ENCODE measurements around the gene GOLGA6L24.
"Not testable (repeated sequence)": the region's sequence is repeated elsewhere in the genome, so short reads cannot be mapped to it uniquely, and the experiment has no call there.

The GOLGA6L24 gene, protein sequence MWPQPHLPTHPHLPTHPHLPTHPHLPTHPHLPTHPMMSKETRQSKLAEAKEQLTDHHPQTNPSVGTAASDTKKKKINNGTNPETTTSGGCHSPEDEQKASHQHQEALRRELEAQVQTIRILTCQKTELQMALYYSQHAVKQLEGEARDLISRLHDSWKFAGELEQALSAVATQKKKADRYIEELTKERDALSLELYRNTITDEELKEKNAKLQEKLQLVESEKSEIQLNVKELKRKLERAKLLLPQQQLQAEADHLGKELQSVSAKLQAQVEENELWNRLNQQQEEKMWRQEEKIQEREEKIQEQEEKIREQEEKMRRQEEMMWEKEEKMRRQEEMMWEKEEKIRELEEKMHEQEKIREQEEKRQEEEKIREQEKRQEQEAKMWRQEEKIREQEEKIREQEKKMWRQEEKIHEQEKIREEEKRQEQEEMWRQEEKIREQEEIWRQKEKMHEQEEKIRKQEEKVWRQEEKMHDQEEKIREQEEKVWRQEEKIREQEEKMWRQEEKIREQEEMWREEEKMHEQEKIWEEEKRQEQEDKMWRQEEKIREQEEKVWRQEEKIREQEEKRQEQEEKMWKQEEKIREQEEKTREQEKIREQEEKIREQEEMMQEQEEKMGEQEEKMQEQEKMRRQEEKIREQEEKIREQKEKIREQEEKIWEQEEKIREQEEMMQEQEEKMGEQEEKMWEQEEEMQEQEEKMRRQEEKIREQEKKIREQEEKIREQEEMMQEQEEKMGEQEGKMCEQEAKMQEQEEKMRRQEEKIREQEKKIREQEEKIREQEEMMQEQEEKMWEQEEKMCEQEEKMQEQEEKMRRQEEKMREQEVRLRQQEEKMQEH

DNA sequence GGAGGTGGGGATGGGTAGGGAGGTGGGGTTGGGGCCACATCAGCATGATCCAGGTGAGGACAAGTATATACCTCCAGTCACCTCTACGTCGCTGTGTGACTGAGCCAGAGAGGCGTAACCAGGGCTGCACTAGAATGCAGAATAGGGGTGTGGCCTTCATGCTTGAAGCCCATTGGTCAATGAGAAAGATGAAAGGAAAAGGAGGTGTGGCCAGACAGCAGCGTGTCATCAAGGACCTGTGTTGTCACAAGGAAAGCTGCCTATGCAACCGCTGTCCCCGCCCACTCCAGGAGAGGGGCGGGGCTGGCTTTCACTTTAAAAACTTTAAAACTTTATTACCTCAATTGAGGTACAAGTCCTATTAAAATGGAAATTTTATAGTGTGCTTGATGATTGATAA, at the start of gene GOLGA6L24:
GOLGA6L24 (minus strand) TSS at position 101 of the 400 bp plus-strand sequence; CDS start at position 40, 61 bp downstream.
- DNase-seq (ENCODE audit: low read depth in 3 of 3): not testable (repeated sequence)

DNA sequence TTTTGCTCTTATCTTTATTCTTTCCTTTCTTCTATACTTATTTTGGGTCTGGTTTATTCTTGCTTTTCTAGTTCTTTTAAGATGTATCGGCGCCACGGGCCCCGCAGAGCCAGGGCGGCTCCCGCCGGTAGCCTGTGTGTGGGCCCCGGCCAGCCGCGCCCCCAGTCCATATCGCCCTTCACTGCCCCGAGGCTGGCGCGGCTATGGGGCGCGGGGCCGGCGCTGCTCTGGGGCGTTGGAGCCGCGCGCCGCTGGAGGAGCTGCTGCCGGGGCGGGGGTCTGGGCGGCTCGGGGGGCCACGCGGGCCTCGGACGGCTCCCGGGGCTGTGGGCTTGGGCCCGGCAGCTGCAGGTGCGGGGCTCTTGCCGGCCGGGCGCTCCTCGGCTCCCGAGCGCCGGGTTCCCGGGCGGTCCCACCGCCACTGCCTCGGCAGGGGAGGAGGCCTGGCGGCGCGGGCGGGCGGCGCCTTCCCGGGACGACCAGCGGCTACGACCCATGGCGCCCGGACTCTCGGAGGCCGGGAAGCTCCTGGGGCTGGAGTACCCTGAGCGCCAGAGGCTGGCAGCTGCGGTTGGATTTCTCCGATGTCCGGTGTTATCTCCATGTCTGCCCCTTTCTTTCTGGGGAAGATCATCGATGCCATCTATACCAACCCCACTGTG, 45.0 kb upstream of the GOLGA6L24 start:
- not testable (repeated sequence) for DNase-seq (ENCODE audit: low read depth in 3 of 3)

DNA sequence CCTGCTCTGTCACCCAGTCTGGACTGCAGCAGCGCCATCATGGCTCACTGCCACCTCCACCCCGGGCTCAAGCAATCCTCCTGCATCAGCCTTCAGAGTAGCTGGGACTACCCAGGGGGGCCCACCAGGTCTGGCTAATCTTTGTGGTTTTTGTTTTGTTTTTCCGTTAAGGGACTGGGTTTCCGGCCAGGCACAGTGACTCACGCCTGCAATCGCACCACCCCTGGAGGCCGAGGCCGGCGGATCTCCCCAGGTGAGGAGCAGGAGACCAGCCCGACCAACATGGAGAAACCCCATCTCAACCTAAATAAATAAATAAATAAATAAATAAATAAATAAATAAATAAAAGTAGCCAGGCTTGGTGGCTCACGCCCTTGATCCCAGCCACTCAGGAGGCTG, 38.1 kb upstream of the GOLGA6L24 start:
- not testable (repeated sequence) for DNase-seq (ENCODE audit: low read depth in 3 of 3)

DNA sequence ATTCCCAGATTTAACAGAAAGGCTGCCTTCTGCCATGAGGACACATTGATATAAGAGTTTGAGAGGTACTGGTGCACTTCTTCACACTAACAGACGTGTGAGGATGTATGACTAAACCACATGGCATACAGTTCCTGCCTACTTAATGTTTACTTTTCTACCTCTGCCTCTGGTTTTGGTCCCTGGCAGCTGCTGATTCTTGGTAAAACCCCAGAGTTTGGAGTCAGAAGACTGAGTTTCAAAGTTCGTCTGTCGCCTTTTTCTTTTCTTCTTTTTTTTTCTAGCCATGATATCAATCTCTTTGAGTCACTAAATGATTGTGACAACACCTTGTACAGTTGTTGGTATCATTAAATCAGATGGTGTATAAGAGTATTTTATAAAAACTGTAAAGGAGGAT, 22.2 kb upstream of the GOLGA6L24 start:
- DNase-seq (ENCODE audit: low read depth in 3 of 3): not testable (repeated sequence)

DNA sequence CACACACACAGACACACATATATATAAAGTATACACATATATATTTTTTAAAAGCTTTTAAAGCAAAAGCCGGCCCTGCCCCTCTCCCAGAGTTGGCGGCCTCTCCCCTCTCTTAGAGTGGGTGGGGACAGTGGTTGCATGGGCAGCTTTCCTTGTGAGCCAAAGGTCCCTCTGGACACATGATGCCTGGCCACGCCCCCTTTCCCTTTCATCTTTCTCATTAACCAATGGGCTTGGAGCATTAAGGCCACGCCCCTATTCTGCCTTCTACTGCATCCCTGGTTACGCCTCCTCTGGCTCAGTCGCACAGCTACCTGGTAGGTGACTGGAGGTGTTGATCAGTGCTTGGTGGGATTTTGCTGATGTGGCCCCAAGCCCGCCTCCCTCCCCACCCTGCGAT, 20.5 kb upstream of the GOLGA6L24 start, which contains the start of gene GOLGA8F:
GOLGA8F (plus strand) TSS at position 301 of the 400 bp plus-strand sequence; CDS start at position 399, 98 bp downstream.
- DNase-seq (ENCODE audit: low read depth in 3 of 3): not testable (repeated sequence)

DNA sequence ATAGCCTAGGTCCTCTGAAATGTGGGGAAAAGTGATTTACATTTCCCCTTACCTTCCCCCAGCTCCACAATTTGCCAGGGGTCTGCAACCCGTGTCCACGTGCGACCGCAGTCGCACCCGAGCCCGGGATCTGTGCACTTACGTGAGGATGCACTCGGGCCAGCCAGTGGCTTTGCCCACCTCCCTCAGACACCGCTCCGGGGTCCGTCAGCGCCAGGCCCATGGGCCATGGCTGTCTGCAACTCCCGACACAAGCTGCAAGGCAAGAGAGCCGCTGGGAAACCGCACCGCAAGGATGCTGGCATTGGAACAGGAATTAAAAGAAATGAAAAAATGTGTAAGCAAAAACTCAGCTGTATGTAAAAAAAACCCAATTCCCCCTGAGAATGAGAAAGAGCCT, 7.6 kb upstream of the GOLGA6L24 start:
- DNase-seq (ENCODE audit: low read depth in 3 of 3): not testable (repeated sequence)

DNA sequence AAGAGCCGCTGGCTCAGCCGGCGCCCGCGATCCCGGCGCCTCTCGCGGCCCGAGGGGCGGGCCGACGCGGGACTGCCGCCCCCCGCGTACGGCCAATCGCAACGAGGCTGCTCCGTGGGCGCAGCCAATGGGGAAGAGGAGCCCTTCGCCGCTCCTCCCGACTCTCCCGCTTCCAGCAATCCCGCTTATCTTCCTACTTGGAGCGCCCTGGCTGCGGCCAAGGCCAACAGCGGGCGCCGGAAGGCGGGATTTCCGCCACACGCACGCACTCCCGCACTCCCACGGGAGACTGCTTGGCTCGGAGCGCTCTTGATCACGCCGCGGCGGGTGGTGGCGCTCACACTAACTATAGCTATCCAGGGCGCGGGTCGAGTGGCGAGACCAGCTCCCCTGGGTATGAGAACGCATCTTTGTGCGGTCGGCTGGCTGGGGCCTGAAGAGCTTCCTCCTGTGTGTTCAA, 35.7 kb downstream of the GOLGA6L24 start, which contains the start of gene HERC2:
HERC2 (minus strand) TSS at position 51 of the 460 bp plus-strand sequence. CDS start 746 bp downstream, outside the sequence.
- DNase-seq (ENCODE audit: low read depth in 3 of 3): not testable (repeated sequence)

DNA sequence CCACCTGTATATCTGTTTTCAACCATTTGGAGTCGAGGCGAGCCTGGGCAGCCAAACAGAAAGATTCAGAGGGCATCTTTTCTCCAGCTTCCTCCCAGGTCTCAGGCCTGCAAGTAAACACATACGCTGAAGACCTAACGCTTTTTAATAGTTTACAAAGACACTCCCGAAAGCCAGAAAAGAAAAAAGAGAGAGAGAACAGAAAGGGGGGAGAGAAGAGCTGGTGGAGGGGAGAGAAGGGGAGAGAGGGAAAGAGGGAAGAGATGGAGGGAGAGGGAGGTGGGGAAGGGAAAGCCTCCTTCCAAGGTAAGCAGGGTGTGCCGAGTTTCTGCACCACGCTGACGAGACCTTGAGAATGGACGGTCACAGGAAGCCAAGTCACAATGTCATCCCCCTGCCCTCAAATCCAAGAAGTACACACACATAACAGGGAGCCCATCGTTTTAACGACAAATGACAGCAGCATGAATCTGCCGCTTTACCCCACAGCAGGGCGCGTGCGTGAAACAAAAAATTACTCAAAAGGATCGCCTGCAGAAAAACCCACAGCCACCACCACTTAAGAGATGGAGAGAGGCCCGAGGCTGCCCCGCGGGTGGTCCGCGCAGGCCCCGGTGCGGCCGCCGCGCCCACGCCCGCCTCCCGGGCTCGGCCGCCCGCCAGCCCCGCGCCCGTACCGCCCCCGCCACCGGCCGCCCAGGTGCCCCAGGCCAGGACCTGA, 36.4 kb downstream of the GOLGA6L24 start:
- DNase-seq (ENCODE audit: low read depth in 3 of 3): peak; percentile 1 to 12 (median 2)

DNA sequence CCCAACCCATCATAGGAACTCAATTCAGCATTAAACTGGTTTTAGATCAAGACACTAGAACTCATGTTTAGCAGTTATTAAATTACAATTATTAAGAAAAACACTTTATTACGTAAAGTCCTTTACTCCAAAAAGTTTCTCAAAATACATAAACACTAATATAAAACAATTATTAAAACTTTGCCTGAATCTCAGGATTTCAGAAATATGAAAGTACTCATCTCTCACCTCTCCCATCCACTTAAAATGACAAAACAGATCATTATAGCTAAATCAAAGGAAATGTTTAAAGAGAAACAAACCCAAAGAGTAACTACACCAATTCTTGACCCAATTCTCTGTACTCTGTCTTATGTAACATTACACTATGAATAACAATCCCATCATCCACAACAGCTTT, 38.2 kb downstream of the GOLGA6L24 start:
- DNase-seq (ENCODE audit: low read depth in 3 of 3): not testable (repeated sequence)

DNA sequence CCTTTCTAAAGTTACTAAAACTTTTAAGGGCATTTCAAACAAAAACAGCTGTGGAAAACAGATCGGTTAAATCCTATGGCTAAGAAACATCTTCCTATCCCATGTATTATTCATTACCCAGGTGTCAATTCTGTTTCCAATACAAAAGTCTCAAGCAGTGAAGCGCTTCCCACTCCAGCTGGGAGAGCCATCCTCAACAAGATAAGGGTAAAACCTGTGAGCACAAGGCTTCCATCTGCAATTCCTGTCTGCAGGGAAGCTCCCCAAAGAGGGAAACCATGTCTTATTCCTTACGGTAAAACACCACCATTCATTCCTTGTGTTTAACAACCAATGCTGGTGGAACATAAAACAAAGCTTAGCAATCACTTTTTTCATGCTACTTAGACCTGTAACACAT, 39.1 kb downstream of the GOLGA6L24 start:
- DNase-seq (ENCODE audit: low read depth in 3 of 3): not testable (repeated sequence)

DNA sequence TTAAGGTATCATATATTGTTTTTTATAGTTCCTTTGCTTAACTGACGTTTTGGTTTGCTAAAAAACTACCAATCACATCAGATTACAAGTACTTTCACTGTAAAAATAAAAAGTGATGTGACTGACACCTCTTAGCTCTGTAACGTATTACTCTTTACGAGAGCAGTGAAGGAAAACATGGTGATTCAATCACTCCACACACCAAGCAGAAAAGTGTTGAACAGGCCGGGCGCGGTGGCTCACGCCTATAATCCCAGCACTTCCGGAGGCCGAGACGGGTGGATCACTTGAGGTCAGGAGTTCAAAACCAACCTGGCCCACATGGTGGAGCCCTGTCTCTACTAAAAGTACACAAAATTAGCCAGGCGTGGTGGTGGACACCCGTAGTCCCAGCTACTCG, 39.8 kb downstream of the GOLGA6L24 start:
- not testable (repeated sequence) for DNase-seq (ENCODE audit: low read depth in 3 of 3)

DNA sequence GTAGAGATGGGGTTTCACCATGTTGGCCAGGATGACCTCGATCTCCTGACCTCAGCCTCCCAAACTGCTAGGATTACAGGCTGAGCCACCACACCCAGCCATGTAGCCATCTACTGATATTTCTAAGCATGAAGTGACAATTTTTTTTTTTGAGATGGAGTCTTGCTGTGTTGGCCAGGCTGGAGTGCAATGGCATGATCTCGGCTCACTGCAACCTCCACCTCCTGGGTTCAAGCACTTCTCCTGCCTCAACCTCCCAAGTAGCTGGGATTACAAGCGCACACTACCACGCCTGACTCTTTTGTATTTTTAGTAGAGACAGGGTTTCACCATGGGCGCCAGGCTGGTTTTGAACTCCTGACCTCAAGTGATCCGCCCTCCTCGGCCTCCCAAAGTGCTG, 40.9 kb downstream of the GOLGA6L24 start:
- DNase-seq (ENCODE audit: low read depth in 3 of 3): not testable (repeated sequence)

DNA sequence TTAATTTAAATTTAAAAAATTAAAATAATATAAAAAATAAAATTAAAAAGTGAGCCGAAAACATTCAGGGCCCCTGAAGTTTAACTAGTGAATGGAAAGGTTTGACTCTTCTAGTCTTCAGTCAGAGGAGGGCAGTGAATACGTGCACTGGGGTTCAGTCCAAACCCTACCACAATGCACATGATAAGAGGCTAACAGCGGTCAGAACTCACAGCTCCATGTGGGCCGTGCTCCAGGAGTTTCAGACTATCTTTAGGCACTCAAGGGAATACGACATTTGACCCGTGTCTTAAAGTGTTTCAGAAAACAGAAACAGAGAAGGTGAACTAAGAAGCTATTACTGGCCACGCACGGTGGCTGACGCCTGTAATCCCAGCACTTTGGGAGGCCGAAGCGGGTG, 47.4 kb downstream of the GOLGA6L24 start:
- DNase-seq (ENCODE audit: low read depth in 3 of 3): not testable (repeated sequence)

DNA sequence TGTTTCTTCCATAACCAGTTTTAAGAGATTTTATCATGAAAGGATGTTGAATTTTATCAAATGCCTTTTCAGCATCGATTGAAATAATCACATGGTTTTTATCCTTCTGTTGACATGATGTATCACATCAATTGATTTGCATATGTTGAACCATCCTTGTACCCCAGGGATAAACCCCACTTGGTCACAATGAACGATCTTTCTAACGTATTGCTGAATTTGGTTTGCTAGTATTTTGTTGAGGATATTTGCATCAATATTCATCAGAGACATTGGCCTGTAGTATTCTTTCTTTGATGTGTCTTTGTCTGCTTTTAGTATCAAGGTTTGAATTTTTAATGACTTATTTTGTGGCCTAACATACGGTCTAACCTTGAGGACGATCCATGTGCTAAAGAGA, 49.2 kb downstream of the GOLGA6L24 start:
- DNase-seq (ENCODE audit: low read depth in 3 of 3): not testable (repeated sequence)

Data from stimulated activated CD4-positive, alpha-beta T cell treated with anti-CD3 and anti-CD28 coated beads, TNF-alpha, amount 100 ng/mL, for 24 hours (primary cell).